Femur (tissue), 1 donor: ENCODE data around the gene BTAF1.
"Not testable (repeated sequence)": the region's sequence is repeated elsewhere in the genome, so short reads cannot be mapped to it uniquely, and the experiment has no call there.

Experiments used
- DNase-seq: peaks from one replicate; pipeline ENCODE4 v3.0.0-alpha.2; 2017

Gene BTAF1

DNA sequence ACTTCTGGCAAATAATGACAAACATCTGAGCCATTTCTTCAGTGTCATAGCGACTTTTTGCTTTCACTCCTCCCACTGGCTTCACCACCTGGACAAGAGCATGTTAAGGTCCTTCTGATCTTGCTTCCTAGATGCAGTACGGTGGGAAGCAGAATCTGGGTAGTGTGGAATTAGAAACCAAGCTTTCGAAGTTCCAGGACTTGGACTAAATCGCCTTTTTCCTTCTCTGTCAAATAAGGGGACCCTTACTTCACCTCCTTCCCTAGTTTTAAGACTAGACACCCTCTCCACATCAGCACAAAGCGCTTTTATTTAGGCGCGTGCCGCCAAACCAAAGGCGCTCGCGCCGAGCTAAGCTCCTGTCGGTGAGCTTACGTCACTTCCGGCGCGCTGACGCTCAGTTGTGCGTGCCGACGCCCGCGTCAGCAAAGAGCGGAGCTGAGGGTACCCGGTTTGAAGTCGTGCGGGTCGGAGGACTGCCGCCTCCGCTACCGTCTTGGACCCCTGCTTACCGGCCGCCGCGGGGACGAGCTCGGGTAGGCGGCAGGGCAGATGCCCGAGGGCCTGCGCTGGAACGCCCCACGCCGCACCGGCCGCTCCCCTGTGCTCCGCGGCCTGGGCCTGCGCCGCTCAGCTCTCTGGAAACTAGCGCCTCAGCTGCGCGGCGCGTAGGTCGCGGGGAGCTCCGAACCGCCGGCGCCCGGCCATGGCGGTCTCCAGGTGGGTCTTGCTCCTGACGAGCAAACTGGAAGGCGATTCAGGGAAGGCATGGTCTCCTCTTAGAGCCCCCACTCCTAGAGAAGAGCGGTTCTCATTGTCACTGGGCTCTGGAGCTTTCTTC, at the start of gene BTAF1:
Gene BTAF1 (plus strand): TSS at position 400 of the 841 bp plus-strand sequence. CDS start 307 bp downstream, at position 707.
- peak; percentile 96 for DNase-seq

DNA sequence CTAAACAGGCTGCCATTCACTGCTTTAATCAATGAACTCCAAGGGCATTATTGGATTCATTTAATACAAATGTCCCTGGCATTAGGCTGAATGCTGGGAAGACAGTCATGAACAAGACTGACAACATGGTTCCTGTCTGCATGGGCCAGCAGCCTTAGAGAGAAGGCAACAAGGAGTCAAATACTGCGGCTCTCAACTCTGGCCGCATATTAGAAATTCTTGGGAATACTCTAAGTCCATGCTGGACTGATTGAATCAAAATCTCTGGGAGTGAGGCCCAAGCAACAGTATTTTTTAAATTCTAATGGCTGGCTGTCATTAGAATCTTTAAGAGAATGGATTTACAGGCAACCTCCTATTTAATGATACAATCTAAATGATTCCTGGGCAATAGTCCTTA, 48.4 kb upstream of the BTAF1 start:
- DNase-seq = no peak

DNA sequence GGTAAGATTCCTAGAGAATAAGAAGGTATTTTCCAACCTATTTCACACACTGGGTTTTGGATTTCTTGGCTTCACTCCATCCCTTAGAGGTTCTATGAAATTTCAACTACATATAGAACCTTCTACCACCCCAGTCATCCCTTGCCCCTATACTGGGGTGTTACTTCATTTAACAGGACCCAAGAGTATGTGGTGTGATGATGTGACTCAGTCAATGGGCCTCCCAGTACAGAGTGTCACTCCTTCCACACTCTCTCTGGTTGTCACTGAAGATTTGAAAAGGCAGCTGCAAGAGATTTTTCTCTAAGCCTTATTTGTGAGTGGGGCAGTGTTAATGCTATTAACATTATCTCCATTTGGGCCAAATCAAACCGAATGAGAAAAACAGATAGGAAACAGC, 47.8 kb upstream of the BTAF1 start:
- no peak for DNase-seq

DNA sequence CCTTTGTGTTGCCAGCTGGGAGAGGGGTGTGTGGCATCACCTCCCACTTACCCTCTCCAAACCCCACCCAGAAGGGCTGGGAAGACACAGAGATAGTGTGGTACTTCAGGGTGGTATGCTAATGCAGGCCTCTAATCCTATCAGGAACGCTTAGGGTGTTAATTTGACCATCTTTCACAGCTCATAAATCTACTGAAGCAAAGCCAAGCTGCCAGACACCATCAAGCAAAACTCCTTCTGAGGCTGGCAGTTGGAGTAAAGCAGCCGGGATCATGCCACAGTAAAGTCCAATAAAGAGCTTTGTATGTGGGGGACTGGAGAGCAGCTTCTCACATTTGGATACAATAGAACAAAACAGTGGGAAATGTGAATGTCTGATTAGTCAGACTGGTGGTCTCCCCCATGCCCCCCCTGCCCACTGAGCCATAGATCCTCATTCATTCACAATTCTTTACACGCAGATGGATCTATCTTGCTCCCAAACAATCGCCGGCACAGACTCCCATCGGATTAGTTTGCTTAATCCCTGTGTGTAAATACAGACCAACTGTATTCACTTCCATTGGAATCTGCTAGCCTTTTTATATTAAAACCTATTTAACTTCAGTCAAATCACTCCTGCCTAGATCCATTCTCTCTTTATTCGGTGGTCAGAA, 43.9 kb upstream of the BTAF1 start:
- DNase-seq = no peak

DNA sequence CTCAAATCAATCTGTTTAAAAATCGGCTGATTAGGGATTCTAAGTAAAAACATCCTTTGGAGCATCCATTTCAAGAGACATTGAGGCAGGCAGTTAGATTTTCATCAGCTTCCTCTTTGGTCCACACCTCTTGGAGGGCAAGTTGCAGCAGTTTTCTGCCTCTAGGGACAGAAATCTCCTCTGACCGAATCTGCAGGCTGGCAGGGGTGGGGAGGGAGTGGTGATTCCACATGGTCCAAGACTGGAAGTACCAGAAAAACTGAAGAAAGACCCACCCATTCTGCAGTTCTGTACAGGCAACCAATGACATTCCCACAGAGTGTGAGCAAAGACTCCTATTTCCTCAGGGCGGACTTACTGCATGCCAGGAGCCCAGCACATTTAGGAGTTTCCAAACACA, 43.3 kb upstream of the BTAF1 start:
- no peak for DNase-seq

DNA sequence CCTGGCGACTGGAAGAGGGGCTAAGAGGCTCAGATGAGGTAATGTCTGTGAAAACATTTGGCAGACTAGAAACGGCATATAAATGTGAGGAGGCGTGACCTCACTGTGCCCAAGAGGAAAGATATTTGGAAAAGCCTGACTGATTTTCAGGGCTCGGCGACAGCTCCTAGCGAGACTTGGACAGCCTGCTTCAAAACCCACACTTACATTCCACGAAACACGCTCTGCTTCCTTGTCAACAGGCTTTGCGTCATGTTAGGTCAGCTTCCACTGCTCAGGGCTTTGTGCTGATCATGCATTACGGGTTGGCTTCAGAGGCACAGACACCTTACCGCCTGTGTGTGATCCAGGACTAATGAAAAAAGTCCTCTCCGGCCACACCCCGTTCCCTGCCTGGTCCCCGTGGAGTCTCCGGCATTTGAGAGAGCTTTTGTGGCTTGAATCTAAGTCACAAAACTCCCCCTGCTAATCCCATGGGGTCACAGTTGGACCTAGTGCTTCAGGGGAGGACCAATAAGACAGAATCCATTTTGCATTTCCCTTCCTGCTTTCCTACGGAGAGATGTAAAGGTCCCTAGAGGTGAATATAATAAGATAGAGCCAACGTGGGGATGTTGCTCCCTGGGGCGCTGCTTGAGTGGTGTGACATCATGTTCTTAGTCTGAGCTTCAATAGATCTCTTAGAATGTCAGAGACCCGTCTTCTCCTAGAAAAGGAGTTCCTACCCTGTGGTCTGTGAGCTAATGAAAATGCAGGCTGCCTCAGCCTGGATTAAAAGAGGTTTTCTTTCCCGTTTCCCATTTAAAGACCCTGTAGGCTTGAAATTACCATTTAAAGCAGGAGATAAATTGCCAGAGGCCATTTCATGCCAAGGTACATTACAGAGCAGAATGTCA, 39.8 kb upstream of the BTAF1 start:
- peak; percentile 75 for DNase-seq

DNA sequence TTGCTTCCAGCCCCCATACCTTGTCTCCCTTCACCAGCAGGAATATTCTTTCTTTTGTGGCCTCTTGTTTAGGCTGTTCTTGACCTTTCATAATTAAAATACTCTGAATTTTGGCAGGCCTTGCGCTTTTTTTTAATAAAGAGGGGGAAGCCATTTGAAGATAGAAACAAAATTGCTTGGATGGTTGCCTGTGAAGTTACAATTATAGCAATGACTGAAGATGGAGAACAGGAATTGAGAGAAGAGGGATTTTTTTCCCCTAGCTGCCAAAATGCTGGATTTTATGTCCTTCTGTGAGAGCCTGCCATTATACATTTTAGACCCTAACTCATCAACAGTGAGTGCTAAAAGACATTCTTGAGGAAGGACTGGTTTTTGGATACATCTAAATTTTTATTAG, 39.0 kb upstream of the BTAF1 start:
- DNase-seq = no peak

DNA sequence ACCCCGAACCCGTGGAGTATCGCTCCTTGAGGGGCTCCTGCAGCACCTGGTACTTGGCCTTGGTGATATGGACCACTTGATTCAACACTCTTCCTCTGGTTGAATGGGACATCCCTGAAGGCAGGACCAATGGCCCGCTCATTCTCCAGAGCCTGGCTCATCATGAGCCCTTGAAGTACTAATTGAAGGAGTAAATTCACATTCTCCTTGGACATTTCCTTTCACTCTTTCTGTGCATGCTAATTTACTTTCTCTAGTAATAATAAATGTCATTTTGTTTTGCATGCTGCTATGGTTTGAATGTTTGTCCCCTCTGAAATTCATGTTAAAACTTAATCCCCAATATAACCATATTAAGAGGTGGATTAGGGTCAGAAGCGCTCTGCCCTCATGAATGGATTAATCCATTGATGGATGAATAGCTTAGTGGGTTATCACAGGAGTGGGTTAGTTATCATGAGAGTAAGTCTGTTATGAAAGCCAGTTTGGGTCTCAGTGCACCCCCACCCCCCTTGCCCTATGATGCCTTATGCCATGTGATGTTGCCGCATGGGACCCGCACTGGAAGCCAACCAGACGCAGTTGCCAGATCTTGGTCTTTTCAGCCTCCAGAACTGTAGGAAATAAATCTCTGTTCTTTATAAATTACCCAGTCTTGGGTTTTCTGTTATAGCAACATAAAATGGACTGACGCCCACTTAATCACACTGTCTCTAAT, 38.0 kb upstream of the BTAF1 start:
- DNase-seq = no peak

DNA sequence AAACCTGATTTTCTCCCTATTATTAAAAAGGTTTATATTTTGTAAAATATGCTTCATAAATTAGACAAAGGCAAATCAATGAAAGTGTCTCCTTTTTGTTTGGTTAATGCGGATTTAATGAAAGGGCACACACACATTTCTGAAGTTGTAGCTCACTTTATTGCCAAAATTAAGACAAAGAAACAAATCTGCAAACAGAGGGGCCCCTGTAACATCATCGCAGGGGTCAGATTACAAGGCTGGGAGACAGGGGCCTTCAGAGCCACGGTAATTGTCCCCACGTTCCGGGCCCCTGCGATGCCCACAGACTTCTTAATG, 36.7 kb upstream of the BTAF1 start:
- DNase-seq = no peak

DNA sequence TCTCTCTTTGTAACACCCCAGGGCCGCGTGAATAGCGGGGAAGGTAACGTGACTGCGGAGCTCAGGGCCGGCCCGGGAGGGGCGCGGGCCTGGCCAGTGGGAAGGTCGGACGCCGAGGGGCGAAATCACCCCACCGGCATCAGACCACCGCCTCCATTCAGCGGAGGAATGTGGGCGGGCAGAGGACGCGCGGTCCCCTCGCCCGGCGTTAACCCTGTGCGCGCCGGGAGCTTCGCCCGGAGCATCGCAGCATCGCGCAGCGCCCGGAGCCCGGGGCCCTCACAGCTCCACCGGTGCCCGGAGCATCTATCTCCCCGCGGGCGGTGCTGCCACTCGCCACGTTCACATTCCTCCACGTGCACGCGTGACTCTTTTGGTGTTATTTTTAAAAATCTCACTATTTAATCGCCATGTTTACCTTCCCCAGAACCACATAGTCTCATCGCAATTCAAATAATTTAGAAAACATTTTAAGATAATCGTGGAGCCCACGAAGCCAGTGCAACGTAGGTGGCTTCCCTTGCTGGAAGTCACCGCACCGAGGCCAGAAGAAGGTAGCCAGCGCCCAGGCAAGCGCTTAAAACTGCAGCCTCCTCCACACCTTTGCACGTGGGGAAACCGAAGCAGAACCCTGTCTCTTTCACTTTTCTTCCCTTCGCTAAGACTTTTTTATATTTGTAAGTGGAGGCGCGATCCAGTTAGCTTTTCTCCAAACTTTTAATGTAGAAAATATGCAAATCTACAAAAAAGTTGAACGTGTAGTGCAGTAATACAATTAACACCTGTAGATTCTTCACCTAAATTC, 36.1 kb upstream of the BTAF1 start:
- DNase-seq = peak; percentile 67

DNA sequence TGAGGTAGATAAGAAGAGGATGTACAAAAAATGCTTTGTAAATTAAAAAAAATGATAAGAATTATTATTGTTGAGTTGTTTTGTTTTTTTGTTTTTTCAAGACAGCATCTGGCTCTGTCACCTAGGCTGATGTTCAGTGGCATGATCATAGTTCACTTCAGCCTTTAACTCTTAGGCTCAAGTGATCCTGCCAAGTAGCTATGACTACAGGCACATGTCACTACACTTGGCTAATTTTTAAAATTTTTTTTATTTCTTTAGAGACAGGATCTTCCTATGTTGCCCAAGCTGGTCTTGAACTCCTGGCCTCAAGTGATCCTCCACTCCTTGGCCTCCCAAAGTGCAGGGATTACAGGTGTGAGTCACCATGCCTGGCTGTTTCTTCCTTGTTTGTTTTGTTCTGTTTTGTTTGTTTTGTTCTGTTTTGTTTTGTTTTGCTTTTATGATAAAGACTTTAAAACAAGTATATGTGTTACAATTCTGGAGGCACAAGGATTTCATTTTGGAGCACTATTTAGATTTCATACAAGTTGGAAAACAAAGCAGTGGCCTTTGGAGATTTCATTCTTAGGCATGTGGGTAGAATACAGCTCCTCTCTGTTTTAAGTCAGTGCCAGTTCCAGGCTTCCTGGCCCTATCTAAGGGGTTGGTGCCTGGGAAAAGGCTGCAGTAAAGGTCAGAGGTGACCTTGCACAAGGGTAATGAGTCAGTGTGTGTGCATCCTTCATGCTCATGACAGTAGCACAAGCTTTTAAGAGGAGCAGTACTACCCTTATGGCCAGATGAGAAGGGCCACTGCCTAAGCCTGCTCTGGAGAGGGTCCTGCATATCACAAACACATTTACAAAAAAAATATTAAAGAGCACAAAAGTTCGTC, 32.2 kb upstream of the BTAF1 start:
- no peak for DNase-seq

DNA sequence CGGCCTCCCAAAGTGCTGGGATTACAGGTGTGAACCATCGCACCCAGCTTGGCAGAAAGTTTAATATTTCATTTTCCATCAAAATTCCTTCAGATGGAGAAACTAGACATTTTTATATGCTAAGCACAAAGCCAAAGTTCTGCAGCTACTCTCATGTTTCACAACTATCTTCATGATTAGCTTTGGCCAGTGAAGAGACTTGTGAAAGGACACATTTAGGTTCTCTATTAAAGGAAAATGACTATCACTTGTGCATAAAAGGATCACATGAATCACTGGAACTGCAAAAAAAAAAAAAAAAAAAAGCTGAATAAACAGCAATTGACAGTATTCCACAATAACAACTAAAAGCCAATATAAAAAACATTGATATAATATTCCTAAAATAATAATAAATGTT, 30.5 kb upstream of the BTAF1 start:
- no peak for DNase-seq

DNA sequence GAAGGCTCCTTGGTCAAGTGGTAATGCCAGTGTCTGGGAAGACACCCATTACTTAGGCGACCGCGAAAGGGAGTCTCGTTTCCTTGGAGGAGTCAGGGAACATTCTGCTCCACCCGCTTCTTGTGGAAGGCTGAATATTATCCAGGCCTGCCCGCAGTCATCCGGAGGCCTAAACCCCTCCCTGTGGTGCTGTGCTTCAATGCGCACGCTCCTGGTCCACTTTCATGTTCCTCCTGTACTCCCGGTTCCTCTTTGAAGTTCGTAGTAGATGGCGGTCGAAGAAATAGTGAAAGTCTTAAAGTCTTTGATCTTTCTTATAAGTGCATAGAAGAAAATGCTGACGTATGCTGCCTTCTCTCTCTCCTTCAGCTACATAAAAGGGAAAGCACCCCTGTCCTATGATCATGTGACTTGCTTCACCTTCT, 29.3 kb upstream of the BTAF1 start:
- DNase-seq = not testable (repeated sequence)

DNA sequence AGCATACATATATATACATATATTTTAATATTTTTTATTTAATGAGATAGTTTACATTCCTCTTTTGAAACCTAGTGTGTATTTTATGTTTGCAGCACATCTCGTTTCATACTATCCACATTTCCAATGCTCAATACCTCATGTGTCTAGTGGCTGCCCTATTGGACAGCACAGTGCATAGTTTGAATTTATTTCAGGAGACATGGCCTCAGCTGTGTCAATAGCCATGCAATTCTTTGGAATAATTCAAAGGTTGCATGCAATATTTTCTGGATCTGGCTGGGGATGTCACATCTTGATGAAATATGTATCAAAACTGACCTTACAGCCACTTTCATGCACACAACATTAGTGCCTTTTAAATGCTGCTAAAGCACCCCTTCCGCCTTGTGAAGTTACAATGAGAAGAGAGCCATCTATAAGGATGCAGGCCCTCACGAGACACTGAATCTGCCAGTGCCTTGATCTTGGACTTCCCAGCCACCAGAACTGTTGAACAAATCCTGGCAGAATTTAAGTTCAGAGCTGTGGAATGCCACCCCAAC, 27.3 kb upstream of the BTAF1 start:
- DNase-seq = no peak

DNA sequence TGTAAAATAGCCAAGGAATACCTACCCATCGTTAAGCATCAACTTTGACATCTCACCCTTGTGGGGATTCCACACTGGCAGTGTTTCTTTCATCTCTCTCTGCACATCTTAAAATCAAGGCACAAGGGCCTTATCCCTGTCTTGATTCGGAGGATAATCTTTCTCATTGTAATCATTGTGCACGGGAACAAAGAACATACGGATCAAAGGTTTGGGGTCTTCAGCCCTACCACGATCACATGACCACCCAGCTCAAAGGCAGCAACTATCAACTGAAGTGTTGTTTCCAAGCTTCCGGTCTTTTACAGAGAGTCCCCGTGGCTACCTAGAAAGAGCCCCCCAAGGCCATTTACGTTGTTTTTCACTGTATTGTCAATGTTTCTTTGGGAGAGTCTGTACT, 26.1 kb upstream of the BTAF1 start:
- no peak for DNase-seq

DNA sequence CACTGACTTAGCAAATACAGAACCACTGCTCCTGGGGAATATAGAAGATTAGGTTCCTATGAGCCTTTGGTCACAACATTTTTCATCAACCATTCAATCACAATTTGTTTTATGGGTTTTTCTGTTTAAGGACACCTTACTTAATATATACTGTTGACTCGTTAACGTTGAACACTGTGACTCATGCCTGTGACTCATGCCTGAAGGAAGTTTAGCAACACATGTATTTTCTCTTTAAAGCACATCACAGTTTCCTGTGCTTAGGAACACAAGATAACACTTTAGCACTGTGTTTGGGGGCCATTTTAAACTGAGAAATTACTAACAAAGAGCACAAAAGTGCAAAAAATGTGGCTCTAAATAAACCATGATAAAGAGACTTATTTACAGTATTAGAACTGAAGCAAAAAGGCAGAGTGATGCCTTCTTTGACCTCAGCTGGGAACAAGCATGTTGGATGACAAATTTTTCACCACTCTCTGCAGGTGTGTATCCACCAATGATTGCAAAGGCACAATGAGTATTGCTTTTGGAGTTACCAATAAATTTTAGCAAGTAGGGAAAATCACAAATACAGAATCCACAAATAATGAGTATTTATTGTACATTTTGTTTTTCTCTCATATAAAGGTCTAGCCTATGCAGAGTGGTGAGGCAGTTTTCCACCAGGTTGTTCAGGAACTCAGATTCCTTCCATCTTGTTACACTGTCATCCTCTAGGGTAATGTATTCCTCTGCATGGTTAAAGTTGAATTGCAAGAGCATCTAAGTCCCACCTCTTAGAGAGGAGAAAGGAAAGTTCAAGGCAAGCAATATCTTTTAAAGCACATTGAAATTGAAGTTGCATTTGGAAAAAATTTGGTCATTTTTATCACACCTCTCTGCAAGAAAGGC, 21.5 kb upstream of the BTAF1 start:
- no peak for DNase-seq

DNA sequence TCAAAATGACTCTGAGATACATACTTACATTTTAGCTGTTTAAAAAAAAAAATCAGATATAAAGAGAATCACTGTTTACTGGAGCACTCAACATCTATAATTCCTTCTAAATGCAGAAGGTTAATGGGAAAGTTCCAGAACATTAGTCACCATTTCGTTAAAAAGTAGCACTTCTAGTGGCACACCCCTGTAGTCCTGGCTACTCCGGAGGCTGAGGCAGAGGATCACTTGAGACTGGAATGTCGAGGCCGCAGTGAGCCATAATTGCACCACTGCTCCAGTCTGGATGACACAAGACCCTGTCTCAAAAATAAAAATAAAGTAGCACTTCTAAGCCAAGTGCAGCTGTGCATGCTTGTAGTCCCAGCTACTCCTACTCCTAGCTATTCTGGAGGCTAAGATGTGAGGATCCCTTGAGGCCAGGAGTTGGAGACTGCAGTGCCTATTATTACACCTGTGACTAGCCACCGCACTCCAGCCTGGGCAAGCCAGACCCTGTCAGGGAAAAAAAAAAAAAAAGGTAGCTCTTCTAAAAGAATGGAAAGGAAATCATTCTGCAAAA, 16.5 kb upstream of the BTAF1 start:
- no peak for DNase-seq

DNA sequence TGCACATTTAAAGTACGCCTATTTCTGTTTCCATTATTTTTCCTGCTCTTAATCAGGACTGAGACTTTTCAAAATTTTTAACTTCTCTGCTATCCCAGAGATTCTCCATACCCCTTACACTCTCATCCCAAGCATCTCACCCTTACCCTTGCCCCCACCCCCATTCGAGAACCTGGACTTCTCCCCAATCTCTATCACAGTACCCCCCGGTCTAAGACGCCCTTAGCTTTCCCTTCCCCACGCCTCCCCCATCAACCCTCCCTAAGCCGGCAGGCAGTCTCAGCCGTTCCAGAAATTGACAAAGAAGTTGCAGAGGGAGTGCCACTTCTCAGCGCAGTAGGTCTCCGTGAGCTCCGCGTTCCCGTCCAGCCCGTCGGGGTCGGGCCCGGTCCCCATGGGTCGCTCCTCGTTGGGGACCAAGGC, 15.6 kb upstream of the BTAF1 start:
- no peak for DNase-seq
